ENCODE measurements around the gene NOL7. TPM values are rescaled to one million over a fixed set of nuclear protein-coding genes. Genes with fewer than 3 reads are reported as not detected.

NOL7 gene
- total and polyA plus RNA-seq, 2 of the 8 experiments (the other 6 are each of a cell fraction or from before 2014, with no cell fraction given): 16.4 to 70.4 TPM

GRCh38 chr6:13654496-13654895 is 39.4 kb downstream of the NOL7 start:
- H3K36me3 ChIP-seq (ENCODE audit: control insufficient read depth in 2 of 4, insufficient read depth in 4 of 4, low read length in 3 of 4): no peaks in the 10 kb centered on the region; a peak in 2 of 8 replicates
- H4K5ac ChIP-seq (ENCODE audit: insufficient read length, low read depth, low read length): no peak overlapping the region
- no peak overlapping the region for H3K14ac ChIP-seq (ENCODE audit: insufficient read length)
- no peak overlapping the region for H3K9ac ChIP-seq (replicated peaks in 1 of 4; ENCODE audit: extremely low read depth in 1 of 4, low read depth in 3 of 4, low read length in 3 of 4)
- H4K8ac ChIP-seq (ENCODE audit: extremely low read depth, insufficient read depth, low read length): no peak overlapping the region
- H3K79me2 ChIP-seq (ENCODE audit: control insufficient read depth in 1 of 2, insufficient read depth in 2 of 2, low read length in 2 of 2): peaks cover 0 to 7% of the 10 kb centered on the region in 2 experiments; a peak in 2 of 4 replicates
- H3K27ac ChIP-seq (ENCODE audit: low read depth, low read length): no peak overlapping the region
- no peak overlapping the region for H3K18ac ChIP-seq (ENCODE audit: extremely low read depth, low read length)
- H2BK5ac ChIP-seq (ENCODE audit: low read depth, low read length): no peak overlapping the region
- H2BK20ac ChIP-seq (ENCODE audit: low read length): no peak overlapping the region
- H2BK120ac ChIP-seq (replicated peaks; ENCODE audit: low read depth, low read length): no peak overlapping the region
- no peak overlapping the region for H2BK15ac ChIP-seq (ENCODE audit: low read length)
- CTCF ChIA-PET (ENCODE audit: partially characterized antibody): no interaction called here
- no peak overlapping the region for H3K4ac ChIP-seq (replicated peaks; ENCODE audit: insufficient read length, low read depth, low read length)
- H4K91ac ChIP-seq (replicated peaks; ENCODE audit: insufficient read length, low read length): no peak overlapping the region
- H3K79me1 ChIP-seq (ENCODE audit: low read depth, low read length): peaks cover under 1% of the 10 kb centered on the region; the same call in 1 of the 2 replicates
- no peak overlapping the region for H2AFZ ChIP-seq (ENCODE audit: low read length)
- H3K56ac ChIP-seq (replicated peaks; ENCODE audit: insufficient read length, low read depth, low read length): no peak overlapping the region
- no peak overlapping the region for H3K4me3 ChIP-seq (ENCODE audit: extremely low read depth in 1 of 4, insufficient read depth in 2 of 4, low read depth in 3 of 4, low read length in 4 of 4)
- no peak overlapping the region for H3K23ac ChIP-seq (ENCODE audit: insufficient read length)
- POLR2A ChIA-PET (ENCODE audit: partially characterized antibody): interaction anchor here (0.6 kb wide), 1 partner anchor 44 kb away, joined by 3 read pairs; no protein-coding TSS in a partner anchor
- no peak for TF ChIP-seq TAF7 (optimal IDR thresholded peaks at IDR 0.05; ENCODE audit: borderline replicate concordance, low read depth, low read length)
- no peak for TF ChIP-seq CBX5 (IDR thresholded peaks at IDR 0.05; ENCODE audit: low read depth, low read length)
- TF ChIP-seq ATF2 (IDR thresholded peaks at IDR 0.05; ENCODE audit: low read length): no peak
- no peak for TF ChIP-seq GTF2F1 (IDR thresholded peaks at IDR 0.05; ENCODE audit: borderline replicate concordance, low read depth, low read length)
- no peak for TF ChIP-seq TEAD4 (IDR thresholded peaks at IDR 0.05; ENCODE audit: low read depth, low read length)
- TF ChIP-seq SUZ12 (IDR thresholded peaks at IDR 0.05; ENCODE audit: low read length): no peak
- TF ChIP-seq KDM1A (IDR thresholded peaks at IDR 0.05; ENCODE audit: borderline replicate concordance, low read length): no peak
- TF ChIP-seq BRCA1 (IDR thresholded peaks at IDR 0.05; ENCODE audit: low read depth, low read length): no peak
- H3K4me2 ChIP-seq (ENCODE audit: insufficient read depth in 1 of 2, low read depth in 2 of 2, low read length in 2 of 2): no peak overlapping the region
- no peaks in the 10 kb centered on the region for H3K27me3 ChIP-seq (replicated peaks in 1 of 4; ENCODE audit: control insufficient read depth in 3 of 4, extremely low read depth in 1 of 4, insufficient read depth in 3 of 4, low read length in 3 of 4)
- H4K20me1 ChIP-seq (replicated peaks in 1 of 2; ENCODE audit: control insufficient read depth in 1 of 2, insufficient read depth in 2 of 2, low read length in 2 of 2): no peaks in the 10 kb centered on the region
- H2BK12ac ChIP-seq (ENCODE audit: low read depth, low read length): no peak overlapping the region
- no peak overlapping the region for H2AK5ac ChIP-seq (ENCODE audit: low read depth, low read length)
- DNase-seq (ENCODE audit: low read depth in 1 of 2, low spot score in 2 of 2) (no peak), FAIRE-seq (no peak)
- H3K9me3 ChIP-seq (ENCODE audit: insufficient read depth in 2 of 2, low read depth in 1 of 2, low read length in 1 of 2): no peaks in the 10 kb centered on the region
- no peaks in the 10 kb centered on the region for H3K23me2 ChIP-seq (ENCODE audit: low read depth, low read length)
- 0 out of 7 replicates have a peak, but pooled peaks cover 0 to 2% (median 0%) of the 10 kb centered on the region in 4 experiments for H3K4me1 ChIP-seq (replicated peaks in 1 of 4; ENCODE audit: control insufficient read depth in 3 of 4, insufficient read depth in 4 of 4, low read length in 3 of 4)
